GM10248 (cell line): ENCODE measurements around the gene LIG3.

Experiments used
- CTCF ChIA-PET: fragments of 300-600 bp; sonication (Branson Sonifier 250); formaldehyde crosslinking; extraction: SDS; loops from one replicate; lab custom pipeline; 2021; ENCODE audit warnings: antibody characterized with exemption; lab: Yijun Ruan, JAX
- POLR2A ChIA-PET: fragments of 350-650 bp; sonication (Branson Sonifier 250); formaldehyde crosslinking; extraction: SDS; loops from one replicate; lab custom pipeline; 2020; ENCODE audit warnings: antibody characterized with exemption; lab: Yijun Ruan, JAX
- DNase-seq: peaks from one replicate; pipeline ENCODE4 v3.0.0; 2012; ENCODE audit errors: extremely low spot score
- TF ChIP-seq, protein P1 (sequence below): IDR thresholded peaks from 2 replicates; pipeline ENCODE4 v1.5.1; 2012; ENCODE audit warnings: mild to moderate bottlenecking, low read depth; ENCODE audit errors: extremely low read depth, missing control alignments, control extremely low read depth

The LIG3 gene

GRCh38 chr17:35017021-35017420, 36.7 kb downstream of the LIG3 start:
- DNase-seq: no peak
- ChIA-PET POLR2A (no interaction called here), CTCF (interaction anchor here (1.6 kb wide), 1 partner anchor 73 kb away, joined by 6 read pairs; no protein-coding TSS in a partner anchor)
- TF ChIP-seq, protein P1, sequence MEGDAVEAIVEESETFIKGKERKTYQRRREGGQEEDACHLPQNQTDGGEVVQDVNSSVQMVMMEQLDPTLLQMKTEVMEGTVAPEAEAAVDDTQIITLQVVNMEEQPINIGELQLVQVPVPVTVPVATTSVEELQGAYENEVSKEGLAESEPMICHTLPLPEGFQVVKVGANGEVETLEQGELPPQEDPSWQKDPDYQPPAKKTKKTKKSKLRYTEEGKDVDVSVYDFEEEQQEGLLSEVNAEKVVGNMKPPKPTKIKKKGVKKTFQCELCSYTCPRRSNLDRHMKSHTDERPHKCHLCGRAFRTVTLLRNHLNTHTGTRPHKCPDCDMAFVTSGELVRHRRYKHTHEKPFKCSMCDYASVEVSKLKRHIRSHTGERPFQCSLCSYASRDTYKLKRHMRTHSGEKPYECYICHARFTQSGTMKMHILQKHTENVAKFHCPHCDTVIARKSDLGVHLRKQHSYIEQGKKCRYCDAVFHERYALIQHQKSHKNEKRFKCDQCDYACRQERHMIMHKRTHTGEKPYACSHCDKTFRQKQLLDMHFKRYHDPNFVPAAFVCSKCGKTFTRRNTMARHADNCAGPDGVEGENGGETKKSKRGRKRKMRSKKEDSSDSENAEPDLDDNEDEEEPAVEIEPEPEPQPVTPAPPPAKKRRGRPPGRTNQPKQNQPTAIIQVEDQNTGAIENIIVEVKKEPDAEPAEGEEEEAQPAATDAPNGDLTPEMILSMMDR: no peak

DNA sequence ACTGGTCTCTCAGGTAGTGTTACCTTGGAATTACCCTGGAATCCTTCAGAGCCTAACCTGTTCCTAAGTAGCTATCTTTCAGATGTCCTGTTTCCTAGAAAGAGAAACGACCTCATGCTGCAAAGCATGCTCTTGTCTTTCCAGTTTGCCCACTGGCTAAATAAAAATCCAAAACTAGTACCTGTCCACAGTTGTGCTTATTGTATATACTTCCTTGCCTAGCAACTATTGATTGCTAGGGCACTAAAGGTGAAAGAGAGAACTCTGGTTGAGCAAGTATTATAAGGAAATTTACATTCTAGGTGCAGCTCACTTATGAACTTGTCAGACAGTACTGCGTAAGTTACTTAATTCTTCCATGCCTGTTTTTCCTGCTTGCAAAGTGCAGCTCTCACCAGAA, 38.5 kb downstream of the LIG3 start:
- DNase-seq: no peak
- CTCF ChIA-PET: interaction anchor here (0.9 to 2.4 kb wide), 5 partner anchors 16 to 728 kb away, joined by 3 to 9 read pairs (median 4); partner anchors contain the start of gene RAD51D
- POLR2A ChIA-PET: no interaction called here
- TF ChIP-seq, protein P1: no peak

DNA sequence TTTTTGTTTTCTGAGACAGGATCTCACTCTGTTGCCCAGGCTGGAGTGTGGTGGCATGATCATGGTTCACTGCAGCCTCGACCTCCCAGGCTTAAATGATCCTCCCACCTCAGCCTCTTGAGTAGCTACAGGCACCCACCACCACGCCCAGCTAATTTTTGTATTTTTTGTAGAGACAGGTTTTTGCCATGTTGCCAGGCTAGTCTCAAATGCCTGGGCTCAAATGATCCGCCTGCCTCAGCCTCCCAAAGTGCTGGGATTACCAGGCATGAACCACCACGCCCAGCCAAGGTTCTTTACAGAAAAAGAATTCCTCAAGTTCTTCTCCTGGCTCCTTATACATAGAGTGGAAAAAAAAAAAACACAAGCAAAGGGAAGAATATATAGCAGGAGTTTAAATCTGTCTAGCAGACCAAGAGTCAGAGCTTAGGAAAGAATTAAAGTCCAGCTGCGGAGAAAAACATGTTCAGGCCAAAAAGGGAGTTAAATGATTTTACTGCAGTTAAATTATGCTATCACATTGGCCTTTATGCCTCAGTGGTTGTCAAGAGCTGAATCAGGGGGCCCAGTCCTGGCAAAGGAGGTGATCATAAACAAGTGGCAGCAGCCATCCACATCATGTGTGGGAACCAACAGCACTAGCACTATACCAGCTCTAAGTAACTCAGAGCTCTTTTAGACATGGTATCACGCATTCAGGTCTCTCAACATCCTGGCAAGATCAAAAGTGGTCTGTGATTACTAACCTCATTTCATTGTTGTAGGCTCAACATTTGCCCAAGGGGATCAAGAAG, 39.3 kb downstream of the LIG3 start:
- POLR2A ChIA-PET: interaction anchor here (0.7 kb wide), 1 partner anchor 44 kb away, joined by 6 read pairs; no protein-coding TSS in a partner anchor
- no peak for DNase-seq
- CTCF ChIA-PET: interaction anchor here (0.9 to 2.4 kb wide), 6 partner anchors 8 to 100 kb away, joined by 3 to 9 read pairs (median 4); partner anchors contain the start of gene RAD51D

DNA sequence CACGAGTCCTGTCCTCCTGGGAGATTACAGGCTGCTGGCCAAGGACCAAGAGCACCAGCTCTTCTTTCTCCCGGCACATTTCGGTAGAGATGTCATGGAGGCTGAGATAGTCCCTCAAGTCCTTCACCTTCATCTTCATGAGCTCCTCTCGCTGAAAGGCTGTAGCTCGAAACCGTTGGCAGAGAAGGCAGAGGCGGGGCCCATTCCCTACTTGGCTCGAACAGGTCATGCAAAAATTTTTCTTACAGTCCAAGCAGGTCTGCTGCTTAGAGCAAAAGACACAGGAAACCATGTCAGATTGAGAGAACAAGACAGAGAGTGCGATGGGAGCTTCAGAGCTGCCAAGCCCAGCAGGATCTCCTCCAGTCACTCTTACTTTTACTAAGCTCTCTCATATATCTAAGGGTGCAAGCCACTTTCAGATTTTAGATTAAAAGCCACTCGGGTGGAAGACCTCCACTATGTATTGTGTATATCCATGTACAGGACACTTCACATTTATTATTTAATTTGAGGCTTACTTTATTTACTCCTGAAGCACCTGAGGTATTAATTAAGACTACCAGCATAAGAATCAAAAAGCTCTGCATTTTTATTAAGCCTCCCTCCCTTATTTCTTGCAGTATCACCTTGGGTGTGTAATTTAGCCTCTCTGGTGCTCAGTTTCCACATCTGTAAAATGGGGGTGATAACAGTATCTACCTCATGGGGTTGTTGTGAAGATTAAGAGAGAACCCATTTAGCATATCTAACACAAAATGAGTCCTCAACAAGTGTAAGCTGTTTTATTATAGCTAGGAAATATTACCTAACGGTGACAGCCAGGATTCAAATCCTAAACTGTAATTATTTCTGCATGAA, 41.4 kb downstream of the LIG3 start:
- POLR2A ChIA-PET: no interaction called here
- TF ChIP-seq, protein P1: no peak
- DNase-seq: no peak
- CTCF ChIA-PET: interaction anchor here (0.7 to 2.4 kb wide), 10 partner anchors 9 to 68 kb away, joined by 3 to 10 read pairs (median 5); no protein-coding TSS in a partner anchor

More for the DNA sequence above, 39.3 kb downstream of the LIG3 start:
- TF ChIP-seq, protein P1: no peak

DNA sequence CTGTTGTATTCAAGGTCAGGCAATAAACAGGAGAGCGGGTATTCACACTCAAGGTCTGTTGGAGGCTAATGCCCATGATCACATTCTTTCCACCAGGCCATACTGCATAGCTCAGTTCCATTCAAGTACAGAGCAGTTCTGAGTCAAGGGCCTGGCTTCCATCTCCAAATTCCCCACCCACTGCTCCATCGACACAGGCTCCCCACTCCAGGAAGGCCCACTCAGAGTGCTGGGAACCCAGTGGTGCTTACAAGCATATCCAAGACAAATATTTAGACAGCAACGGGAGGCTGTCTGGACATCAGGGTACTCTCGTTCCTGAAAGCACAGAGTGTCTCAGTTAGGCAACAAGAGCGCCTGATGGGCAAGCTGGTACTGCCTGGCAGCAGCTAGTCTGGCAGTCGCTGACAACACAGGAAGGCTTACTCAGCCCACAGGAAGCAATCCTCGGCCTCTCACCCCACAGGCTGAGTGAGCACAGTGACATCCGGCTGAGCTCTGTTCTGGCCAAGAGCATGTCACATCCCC, 42.3 kb downstream of the LIG3 start:
- peak; percentile 58 for DNase-seq
- POLR2A ChIA-PET: no interaction called here
- CTCF ChIA-PET: interaction anchor here (0.7 to 2.4 kb wide), 13 partner anchors 10 to 67 kb away, joined by 3 to 10 read pairs (median 5); no protein-coding TSS in a partner anchor
- TF ChIP-seq, protein P1: no peak

- DNase-seq: no peak
- CTCF ChIA-PET: interaction anchor here (1.2 to 2.4 kb wide), 8 partner anchors 13 to 66 kb away, joined by 3 to 9 read pairs (median 5); no protein-coding TSS in a partner anchor
- POLR2A ChIA-PET: no interaction called here
- TF ChIP-seq, protein P1: no peak
Observed at GRCh38 chr17:35023538-35023937, 43.2 kb downstream of the LIG3 start.
